D721Med (cell line): ENCODE data around the gene SETD7.

ENCODE experiments used
- DNase-seq: peaks from one replicate; pipeline ENCODE4 v3.0.0; 2011; ENCODE audit warnings: low spot score; ENCODE audit not compliant: insufficient read length
- FAIRE-seq: peaks from 2 replicates; lab custom pipeline; 2011; peaks lifted over from hg19 to GRCh38; lab: Jason Lieb, UNC
- TF ChIP-seq, protein P1 (sequence below): IDR thresholded peaks from 2 replicates; pipeline ENCODE4 v1.5.1; 2012; ENCODE audit warnings: mild to moderate bottlenecking, control low read depth; ENCODE audit not compliant: insufficient read depth; ENCODE audit errors: missing control alignments

SETD7 gene

DNA sequence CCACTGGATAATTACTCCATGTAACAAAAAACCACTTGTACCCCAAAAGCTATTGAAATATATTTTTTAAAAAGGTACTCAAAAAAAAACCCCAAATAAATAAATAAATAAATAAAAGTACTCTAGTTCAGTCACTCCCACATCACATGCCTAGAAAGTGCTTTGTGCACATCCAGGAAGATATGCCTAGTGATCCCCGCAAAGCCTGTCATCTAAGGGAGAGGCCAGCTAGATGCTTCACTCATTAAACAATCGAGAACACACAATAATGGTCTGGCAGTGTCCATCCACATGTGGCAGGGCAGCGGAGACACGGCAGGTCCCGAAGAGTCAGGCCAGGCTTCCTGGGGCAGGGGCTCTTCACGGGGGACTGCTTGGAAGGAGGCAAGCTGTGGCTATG is 54.5 kb downstream of the SETD7 start:
- FAIRE-seq (no peak), DNase-seq (no peak)
- TF ChIP-seq, protein P1, sequence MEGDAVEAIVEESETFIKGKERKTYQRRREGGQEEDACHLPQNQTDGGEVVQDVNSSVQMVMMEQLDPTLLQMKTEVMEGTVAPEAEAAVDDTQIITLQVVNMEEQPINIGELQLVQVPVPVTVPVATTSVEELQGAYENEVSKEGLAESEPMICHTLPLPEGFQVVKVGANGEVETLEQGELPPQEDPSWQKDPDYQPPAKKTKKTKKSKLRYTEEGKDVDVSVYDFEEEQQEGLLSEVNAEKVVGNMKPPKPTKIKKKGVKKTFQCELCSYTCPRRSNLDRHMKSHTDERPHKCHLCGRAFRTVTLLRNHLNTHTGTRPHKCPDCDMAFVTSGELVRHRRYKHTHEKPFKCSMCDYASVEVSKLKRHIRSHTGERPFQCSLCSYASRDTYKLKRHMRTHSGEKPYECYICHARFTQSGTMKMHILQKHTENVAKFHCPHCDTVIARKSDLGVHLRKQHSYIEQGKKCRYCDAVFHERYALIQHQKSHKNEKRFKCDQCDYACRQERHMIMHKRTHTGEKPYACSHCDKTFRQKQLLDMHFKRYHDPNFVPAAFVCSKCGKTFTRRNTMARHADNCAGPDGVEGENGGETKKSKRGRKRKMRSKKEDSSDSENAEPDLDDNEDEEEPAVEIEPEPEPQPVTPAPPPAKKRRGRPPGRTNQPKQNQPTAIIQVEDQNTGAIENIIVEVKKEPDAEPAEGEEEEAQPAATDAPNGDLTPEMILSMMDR = no peak

DNA sequence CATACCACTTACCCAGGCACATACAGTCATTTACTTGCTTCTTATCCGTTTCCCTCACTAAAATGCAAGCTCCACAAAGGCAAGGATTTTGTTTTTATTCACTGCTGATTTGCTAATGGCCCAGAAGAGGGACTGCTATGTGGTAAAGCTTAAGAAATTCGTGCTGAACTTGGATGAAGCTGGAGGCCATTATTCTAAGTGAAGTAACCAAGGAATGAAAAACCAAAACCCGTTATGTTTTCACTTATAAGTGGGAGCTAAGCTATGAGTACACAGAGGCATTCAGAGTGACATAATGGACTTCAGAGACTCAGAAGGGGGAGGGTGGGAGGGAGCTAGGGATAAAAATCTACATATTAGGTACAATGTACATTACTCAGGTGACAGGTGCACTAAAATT is 54.9 kb downstream of the SETD7 start:
- FAIRE-seq = no peak
- no peak for DNase-seq
- TF ChIP-seq, protein P1 = no peak

DNA sequence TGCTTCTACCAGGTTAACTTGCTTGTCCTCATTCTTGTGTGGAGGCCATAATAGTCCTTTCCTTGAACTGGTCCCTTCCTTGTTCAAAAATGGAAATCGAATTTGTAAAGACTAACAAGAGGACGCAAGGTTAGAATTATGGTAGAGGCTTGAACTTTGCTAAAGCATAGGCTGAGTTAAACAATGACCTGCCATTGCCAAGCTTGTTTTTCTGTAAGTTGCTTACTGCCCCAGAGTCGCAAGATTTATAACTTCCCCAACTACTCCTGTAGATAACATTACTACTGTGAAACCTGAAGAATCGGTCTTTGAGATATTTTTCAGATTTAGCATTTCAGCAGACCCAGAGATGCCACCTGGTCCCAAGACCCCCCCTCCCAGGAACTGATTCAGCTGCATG is 56.8 kb downstream of the SETD7 start:
- DNase-seq (no peak), FAIRE-seq (no peak)
- TF ChIP-seq, protein P1 = no peak

DNA sequence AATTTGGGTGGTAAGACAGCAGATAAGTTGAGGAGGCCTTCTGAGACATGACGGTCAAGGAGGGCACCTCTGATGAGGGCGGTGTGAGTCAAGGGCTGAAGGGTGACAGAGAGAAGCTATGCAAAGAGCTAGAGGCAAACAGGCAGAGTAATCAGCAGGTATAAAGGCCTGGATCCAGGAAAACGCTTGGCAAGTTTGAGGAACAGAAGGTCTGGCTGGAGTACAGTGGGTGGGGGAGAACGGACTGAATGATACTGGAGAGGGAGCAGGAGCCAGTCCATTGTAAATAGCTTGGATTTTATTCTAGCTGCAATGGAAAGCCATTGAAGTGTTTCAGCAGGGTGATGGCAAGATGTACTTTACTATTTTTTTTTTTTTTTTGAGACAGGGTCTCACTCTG is 62.8 kb downstream of the SETD7 start:
- TF ChIP-seq, protein P1 = no peak
- no peak for FAIRE-seq
- DNase-seq = no peak

DNA sequence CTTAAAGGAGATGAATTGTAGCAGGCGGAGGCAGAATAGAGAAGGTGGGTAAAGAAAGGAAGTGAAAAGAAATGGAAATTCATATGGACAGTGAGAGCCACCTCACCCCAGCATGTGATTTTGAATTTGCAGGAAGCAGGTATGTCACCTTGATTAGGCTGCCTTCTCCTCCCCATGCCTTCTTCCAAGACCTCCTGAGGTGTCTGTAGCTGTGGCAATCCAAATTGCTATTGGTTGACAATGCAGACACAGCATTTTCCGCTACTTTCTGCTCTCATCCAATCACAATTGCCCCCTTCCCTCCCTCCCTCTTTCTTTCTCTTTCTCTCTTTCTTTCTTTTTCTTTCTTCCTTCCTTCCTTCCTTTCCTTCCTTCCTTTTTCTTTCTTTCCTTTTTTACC is 63.6 kb downstream of the SETD7 start:
- FAIRE-seq = no peak
- TF ChIP-seq, protein P1 = no peak
- no peak for DNase-seq

DNA sequence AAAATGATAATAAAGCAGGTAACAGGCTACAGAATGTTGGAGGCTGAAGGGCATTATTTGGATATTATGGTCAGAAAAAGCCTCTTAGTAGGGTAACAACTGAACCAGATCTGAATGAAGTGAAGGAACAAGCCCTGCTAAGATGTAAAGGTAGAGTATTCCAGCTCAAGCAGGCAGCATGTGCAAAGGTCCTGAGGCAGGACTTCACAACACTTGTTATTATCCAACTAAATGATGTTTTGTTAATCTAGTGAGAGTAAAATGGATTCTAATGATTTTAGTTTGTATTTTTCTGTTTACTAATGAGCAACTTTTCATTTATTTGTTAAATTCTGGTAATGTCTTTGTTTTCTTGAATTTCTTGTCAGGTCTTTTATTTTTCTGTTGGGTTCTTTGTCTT is 66.4 kb downstream of the SETD7 start:
- TF ChIP-seq, protein P1 = no peak
- DNase-seq (no peak), FAIRE-seq (no peak)

DNA sequence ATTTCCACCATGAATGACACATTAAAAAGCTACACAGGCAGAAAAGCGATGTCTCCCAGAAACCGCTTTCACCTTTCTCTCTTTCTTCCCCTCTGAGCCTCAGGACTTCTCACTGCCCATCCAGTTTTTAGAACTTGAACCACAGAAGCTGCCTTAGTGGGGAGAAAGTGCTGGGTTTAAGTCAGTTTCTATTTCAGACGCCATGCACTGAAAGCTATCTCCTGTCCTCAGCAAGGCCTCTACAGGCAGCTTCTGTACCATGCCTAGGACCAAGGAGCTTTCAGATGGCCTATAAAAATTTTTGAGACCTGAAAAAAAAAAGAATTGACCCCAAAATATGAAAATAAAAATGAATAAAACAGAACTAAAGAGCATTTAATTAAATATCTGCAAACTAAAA is 67.6 kb downstream of the SETD7 start:
- TF ChIP-seq, protein P1 = no peak
- DNase-seq (no peak), FAIRE-seq (no peak)
